GM21515 (cell line): ENCODE results near the gene DPF1.

Experiments used
- ATAC-seq: cut with Tn5 transposase; IDR thresholded peaks from one replicate; pipeline ENCODE4 v1.9.1; 2021; ENCODE audit not compliant: unreplicated experiment

Gene DPF1

DNA sequence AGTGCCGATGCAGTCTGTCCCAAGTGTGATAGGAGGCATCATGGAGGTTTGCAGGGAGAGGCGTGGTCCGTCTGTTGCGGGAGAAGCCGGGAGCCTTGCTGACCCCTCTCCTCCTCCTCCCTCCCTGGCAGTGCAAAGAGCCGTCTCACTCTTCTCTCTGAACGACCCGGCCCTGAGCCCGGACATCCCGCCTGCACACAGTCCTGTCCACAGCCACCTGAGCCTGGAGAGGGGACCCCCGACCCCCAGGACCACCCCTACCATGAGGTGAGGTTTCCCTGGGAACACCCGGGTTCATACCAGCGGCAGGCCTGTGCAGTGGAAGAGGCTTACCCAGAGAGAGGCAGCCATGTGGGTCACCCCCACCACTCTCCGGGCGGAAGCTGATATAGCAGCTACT, 22.3 kb downstream of the DPF1 start:
- ATAC-seq: no peak

DNA sequence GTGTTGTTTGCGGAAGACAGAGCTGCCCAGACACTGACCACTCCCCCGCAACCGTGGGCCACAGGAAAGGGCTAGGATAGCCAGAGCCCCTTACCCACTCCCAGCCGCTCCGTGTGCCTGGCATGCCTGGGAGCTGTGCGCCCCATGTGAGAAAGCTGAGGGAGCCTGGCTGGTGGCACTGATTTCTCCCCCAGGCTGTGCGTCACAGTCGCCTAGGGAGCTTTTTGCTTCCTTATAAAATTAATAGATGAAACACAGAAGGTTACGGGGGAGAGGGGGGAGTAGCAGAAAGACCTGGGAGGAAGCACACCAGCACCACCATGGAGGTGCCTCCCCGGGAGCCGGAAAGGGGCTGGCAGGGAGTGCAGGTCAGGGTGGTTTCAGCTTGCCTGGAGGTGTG, 24.7 kb downstream of the DPF1 start:
- no peak for ATAC-seq

DNA sequence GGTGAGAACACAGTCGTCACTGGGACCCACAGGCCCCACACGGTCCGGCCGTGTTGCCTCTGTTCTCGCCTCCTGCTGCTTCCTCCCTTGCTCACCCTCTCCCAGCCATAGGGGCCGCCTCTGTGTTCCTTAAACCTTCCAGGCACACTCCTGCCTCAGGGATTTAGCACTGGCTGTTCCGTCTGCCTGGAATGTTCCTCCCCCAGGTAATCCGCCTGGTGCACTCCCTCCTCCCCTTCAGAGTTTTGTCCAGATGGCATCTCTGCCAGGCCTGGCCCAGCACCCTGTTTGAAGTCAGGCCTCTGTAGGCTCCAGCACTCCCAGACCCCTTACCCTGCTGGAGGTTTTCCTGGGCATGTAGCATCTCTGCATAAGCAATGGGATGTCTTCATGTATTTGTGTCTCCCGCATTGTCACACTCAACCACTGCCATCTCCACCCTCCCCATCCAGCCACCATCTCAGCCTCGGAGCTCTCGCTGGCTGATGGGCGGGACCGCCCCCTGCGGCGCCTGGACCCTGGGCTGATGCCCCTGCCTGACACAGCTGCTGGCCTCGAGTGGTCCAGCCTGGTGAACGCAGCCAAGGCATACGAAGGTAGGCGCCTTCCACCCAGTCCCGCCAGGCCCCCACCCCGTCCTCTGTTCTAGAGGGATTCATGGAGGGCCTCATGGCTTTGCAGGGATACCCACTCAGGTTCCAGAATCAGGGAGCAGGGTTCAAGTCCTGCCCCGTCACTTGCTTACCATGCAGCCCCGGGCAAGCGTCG, 25.9 kb downstream of the DPF1 start:
- ATAC-seq: no peak

DNA sequence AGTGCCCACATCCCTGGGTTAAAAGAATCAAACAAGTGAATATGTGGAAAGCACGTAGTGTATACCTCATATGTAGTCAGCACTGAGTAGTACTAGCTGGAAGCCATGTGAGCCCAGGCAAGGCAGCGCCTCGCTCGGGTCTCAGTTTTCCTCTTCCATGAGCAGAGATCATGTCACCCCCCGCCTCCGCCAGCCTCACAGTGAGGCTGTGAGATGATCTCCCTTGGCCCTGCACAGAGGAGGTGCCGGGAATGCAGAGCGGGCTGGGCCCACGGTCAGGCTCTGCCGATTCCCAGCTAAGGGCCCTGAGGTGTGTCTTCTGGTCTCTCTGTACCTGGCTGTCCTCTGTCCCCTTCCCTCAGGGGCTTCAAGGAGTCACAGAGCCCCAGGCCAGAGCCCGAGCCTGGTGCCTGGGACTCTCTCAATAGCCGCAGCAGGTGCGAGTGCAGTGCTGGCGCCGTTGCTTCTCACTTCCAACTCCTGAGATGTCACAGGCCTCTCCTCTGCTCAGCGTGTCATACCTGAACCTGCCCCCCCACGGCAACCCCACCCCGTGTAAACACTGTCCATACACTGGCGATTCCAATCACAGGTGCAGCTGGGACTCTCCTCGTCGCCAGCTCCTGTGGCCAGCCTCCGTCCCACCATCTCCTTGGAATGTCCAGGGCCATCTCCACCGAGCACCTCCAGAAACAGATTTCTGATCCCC, 26.9 kb downstream of the DPF1 start:
- ATAC-seq: no peak

DNA sequence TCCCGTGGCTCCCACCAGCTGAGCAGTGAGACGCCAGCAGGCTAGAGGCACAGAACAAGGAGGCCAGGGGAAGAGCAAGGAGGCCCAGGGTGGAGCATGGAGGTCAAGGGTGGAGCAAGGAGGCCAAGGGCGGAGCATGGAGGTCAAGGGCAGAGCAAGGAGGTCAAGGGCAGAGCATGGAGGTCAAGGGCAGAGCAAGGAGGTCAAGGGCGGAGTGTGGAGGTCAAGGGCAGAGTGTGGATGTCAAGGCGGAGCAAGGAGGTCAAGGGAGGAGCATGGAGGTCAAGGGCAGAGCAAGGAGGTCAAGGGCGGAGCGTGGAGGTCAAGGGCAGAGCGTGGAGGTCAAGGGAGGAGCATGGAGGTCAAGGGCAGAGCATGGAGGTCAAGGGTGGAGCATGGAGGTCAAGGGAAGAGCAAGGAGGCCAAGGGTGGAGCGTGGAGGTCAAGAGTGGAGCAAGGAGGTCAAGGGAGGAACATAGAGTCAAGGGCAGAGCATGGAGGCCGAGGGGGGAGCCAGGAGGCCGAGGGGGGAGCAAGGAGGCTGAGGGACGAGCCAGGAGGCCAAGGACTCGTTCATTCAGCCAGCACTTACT, 27.7 kb downstream of the DPF1 start:
- no peak for ATAC-seq

DNA sequence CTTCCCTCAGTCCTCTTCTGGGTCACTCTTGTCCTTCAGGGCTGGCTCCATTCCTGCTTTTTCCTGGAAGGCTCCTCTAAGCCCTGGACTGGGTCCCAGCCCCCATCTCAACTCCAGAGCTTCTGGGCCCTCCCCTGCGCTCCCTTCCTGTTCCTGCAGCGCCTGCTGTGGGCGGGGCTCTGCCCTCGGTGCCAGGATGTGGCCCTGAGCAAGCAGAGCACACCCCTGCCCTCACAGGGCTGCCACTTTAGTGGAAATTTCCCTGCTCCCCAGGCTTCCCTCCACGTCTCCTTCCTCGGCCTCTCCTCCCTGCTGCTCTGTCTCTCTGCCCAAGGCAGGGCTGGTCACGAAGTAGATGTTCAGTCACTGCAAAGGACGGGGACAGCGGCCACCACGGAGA, 28.8 kb downstream of the DPF1 start:
- ATAC-seq: no peak

DNA sequence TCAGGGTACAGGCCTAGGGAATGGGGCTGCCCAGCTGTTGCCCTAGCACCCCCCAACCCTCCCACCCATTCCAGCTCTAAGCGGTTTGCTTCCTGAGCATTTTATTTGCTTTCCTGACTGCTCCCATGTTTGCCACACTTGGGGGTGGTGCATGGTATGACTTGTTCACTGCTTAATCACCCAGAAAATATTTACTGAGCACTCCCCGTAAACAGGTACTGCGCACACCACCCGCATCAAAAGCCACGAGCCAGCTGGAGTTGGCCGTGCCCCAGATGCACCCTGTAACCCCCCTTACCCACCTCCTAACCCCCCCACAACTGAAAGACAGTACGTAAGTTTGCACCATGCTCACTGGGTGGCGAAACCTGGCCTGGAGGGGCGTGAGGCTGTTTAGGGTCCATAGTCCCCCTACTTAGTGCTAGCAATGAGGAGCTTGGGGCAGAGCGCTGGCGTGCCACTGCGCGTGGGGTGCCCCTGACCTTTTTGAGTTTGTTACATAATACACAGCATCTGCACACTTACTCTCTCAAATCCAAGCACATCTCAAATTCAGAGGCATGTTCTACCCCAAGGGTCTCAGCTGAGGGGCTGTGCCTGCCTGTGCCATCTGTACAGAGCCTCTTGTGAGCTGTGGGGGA, 29.8 kb downstream of the DPF1 start:
- ATAC-seq: no peak

DNA sequence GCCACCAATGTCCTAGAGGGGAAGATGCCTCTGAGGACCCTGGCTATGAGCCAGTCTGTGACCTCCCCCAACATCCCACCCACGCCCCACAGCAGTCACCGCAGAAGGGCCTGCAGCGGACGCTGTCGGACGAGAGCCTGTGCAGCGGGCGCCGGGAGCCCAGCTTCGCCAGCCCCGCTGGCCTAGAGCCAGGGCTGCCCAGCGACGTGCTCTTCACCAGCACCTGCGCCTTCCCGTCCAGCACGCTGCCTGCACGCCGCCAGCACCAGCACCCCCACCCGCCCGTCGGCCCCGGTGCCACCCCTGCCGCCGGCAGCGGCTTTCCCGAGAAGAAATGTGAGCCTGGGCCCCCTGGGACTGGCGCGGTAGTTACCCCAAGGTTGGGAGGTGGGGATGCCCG, 30.6 kb downstream of the DPF1 start:
- ATAC-seq: no peak

DNA sequence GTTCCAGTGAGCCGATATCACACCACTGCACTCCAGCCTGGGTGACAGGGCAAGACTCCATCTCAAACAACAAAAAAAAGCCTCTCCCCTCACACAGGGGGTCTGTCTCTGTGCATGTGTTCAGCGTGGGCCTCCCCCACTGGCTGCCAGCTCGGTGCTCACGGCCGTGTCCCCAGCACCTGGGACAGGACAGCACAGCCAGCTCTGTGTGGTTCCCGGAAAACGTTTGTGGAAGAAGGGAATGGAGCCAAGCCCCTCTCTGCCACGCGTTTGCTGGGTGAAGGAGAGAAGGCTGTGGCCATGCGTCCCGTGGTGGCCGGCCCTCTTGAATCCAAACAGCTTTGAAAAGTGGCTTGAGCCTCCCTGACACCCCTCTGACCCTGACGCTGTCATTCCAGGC, 32.3 kb downstream of the DPF1 start:
- no peak for ATAC-seq

DNA sequence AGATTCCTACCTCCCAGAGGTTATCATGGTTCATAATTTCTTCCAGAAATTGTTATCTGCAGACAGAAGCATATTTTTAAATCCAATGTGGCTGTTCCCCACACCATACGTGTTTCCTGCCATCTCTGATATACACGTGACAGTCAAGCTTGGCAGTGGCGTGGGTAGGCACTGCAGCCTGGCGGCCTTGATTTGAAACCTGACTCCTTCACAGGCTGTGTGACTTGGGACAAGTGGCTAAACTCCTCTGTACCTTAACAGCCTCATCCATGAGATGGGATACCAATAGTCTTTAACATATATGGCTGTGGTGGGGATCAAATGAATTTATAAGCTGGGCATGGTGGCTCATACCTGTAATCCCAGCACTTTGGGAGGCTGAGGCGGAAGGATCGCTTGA, 33.2 kb downstream of the DPF1 start:
- ATAC-seq: no peak

DNA sequence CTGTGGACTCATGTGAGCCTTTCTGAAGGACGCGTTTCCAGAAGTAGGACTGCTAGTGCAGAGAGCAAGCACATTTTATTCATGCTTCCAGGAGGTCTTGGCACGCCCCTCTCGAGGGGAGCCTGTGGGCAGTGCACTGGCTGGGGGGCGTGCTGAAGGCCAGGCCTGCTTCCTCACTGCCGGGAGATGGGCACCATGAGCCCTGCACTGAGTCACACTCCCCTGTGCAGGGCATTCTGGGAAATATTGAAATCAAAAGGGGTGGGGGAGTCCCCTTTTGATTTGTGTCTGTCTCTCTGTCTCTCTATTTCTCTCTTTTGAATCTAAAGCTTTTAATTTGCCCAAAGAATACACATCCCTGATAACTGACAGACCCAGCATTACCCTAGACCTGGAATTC, 34.0 kb downstream of the DPF1 start:
- no peak for ATAC-seq

DNA sequence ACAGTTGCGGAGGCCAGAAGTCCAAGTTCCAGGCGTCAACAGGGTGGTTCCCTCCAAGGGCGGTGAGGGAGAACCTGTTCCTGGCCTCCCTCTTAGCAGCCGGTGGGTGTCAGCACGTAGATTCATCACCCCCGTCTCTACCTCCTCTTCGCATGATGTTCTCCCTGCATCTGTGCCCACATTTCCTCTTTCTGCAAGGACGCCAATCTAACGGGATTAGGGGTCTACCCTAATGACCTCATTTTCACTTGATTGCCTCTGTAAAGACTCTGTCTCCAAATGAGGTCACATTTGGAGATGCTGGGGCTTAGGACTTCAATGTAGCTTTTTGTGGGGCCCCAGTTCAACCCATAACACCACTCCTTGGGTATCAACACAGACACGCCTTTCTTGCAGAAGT, 38.5 kb downstream of the DPF1 start:
- ATAC-seq: no peak

DNA sequence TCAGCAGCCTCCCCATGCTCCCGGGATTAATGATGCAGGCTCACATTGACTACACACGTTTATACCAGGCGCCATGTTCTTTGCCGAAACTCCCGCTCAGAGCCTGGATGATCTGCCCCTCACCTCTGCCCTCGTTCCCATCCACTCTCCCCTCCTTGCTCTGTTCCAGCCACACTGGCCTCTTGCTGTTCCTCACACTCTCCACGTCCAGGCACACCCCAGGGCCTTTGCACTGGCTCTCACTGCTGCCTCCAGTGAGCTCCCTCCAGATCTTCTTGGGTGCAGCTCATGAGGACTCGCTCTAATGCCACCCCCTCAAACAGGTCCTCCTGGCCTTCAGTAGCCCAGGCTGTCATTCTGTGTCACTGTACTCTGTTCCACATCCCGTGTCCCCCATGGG, 39.2 kb downstream of the DPF1 start:
- no peak for ATAC-seq

DNA sequence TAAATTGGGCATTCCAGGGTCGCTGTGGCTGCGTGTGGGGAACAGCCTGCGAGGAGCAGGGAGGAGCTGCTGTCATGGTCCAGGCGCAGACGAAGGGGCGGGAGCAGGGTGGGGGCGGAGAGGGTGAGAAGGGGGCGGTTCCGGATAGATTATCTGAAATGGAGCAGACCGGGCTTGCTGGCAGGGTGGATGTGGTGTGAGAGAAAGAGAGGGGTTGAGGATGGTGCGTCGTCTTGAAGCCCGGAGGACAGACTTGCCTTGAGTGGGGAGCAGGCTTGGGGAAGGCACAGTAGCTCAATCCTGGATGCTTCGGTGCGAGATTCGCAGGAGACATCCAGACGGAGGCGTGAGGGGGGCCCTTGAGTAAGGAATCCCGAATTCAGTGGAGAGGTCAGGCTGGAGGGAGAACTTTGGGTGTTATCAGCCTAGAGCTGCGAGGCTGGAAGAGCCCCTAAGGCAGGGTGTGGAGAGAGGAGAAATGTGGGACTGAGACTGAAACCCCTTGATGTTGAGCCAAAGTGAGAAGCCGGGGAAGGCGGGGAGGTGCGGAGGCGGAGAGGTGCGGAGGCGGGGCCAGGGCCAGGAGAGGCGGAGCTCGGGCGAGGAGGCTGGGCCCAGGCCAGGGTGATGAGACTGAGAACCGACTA, 40.6 kb downstream of the DPF1 start:
- no peak for ATAC-seq

DNA sequence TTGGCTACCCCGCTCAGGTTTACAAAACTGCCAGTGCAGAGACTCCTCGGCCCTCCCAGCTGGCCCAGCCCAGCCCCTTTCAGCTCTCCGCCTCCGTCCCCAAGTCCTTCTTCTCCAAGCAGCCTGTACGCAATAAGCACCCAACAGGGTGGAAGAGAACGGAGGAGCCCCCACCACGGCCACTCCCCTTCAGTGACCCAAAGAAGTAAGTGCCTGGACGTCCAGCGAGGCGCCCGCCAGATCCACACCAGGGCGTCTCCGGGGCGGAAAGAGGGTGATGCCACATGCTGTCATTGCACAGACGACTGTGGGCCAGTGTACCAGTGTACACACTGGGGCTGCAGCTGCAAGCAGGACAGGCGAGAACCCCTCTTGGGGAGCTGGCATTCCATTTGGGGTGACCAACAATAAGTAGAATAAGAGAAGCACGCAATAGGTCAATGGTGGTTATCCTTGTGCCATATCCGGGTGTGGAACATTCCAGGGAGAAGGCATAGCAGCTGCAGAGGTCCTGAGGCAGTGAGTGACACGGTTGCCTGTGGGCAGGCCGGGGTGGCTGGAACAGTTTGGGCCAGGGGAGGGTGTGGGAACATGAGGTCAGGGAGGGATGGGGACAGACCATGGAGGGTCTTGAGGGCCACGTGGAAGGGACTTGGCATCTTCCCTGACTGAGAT, 41.3 kb downstream of the DPF1 start:
- ATAC-seq: no peak

DNA sequence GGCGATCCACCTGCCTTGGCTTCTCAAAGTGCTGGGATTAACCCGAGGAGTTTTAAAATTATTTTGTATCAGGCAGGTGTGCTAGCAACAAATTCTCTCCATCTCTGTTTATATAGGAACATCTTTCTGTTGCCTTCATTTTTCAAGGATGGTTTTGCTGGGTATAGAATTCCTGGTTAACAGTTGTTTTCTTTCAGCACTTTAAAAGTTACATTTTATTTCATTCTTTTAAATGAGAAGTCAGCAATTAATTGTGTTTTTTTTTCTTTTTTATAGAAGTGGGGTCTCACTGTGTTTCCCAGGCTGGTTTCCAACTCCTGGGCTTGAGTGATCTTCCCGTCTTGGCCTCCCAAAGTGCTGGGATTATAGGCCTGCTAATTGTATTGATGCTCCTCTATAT, 44.0 kb downstream of the DPF1 start:
- no peak for ATAC-seq

DNA sequence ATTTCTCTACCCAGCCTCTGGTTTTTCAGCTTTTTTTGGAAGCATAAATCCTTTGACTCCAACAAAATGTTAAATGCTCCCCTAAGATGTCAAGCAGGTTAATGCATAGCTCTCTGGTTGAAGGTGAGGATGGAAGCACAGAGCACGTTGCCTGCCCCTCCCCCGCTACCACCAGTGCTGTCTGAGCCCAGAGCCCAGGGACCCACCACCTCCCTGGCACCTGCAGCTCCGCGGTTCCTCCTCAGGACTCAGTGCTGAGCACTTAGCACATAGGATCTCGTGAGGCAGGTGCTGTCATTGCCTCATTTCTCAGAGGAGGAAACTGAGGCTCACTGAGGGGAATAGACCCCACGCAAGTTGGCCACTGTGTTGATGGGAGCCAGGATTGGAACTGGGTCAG, 48.6 kb downstream of the DPF1 start:
- ATAC-seq: no peak

DNA sequence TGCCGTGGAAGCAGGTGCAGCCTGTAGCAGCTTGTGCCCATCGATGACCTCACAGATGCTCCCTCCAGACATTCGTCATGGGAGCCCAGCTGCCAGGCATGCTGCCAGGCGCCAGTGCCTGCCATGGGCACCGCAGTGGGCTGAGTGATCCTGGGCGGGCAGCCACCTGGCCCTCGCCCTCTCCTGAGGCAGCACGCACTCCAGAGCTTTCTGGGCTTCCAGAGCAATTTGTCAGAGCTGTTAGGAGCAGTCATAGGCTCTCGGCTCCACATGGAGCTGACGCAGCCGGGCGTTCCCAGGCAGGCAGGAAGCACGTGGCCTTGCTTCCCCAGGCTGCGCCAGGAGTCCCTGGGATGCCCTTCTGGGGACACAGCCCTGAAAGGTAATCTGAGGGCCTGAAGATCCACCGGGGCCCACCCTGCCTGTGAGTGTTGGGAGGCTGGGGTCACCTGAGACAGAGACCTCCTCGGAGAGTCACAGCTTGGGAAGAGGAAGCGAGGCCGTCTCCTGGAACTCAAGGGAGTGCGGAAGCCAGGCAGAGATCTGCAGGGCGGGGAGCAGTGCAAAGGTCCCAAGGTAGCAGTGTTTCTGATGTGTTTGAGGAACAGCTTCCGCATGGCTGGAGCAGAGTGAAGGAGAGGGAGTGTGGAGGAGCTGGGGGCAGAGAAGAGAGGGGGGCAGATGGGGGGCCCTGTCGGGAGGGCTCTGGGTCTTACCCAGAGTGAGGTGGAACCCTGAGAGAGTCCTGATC, 50.6 kb downstream of the DPF1 start:
- no peak for ATAC-seq

DNA sequence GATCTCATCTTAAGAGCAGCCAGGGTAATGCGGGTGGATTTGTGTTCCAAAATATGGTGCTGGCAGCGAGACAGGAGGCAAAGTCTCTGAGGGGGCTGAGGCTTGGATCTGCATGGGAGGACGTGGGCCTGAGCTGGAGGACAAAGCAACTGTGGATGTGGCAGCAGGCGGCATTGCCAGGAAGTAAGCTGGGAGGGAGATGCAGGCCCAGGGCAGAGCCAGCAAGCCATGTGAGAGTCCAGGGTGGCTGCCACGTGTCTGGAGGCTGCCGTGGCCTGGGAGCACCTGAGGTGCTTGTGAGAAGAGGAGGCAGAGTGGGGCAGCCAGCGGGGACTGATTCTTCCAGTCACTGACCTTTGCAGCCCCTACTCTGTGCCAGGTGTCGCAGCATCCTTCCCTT, 52.0 kb downstream of the DPF1 start:
- ATAC-seq: no peak

DNA sequence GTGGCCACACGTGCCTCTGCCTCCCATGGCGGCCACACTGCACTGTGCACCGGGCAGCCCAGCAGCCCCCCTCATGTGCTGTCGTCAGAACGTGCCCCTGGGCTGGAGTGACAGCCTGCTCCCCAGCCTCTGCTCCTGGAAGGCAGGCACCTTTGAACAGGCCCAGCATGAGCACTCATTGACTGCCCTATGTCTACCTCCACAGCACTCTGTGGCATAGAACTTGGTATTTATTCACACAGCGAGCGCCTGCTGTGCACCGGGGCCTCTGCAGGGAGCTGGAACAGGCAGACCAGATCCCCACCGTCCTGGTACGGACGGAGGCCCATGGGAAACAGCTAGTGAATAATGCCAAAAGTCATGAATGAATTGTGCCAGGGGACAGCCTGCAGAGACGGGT, 53.7 kb downstream of the DPF1 start:
- ATAC-seq: no peak
